H1 (cell line): ENCODE measurements around the gene TLL2. TPM values are rescaled to one million over a fixed set of nuclear protein-coding genes. Genes with fewer than 3 reads are reported as not detected.

Source experiments
- ASH2L ChIP-seq: fragments of 200-600, 300-600 bp; sonication (generic); IDR thresholded peaks from one replicate; pipeline ENCODE4 v1.7.1; 2017; ENCODE audit warnings: low read length
- RBBP5 ChIP-seq: IDR thresholded peaks from 2 replicates; pipeline ENCODE4 v1.7.1; 2012; ENCODE audit warnings: low read depth, mild to moderate bottlenecking, inconsistent platforms, low read length, moderate library complexity, borderline replicate concordance
- SIRT6 ChIP-seq: IDR thresholded peaks from one replicate; pipeline ENCODE4 v1.7.1; 2012; ENCODE audit warnings: low read length, inconsistent platforms
- TAF1 ChIP-seq: IDR thresholded peaks from 2 replicates; pipeline ENCODE4 v1.6.1; 2011; ENCODE audit warnings: mild to moderate bottlenecking, low read depth, low read length
- polyA plus RNA-seq, 7 experiments: library from polyadenylated mRNA; depleted of rRNA in 3 of 7; stranded (reverse) in 5 of 7; unstranded in 2 of 7; fragments of >200 nt in 5 of 7; fragments of 200-250 nt in 2 of 7; gene quantifications; 1 replicate in 5 of 7; 2 replicates in 1 of 7; 4 replicates in 1 of 7; pipeline versions ENCODE4 v1.2.1 to v1.2.3, GENCODE V29; 2011 to 2013; ENCODE audit warnings: missing spikeins in 2 of 7, mixed read lengths in 2 of 7
- total RNA-seq: library from RNA; stranded (reverse); fragmentation: NEBNext Ultra II Directional; extraction: Animal tissue kit (Norgen Biotek cat#: 25700); gene quantifications from 2 replicates; pipeline ENCODE4 v1.2.1, GENCODE V29; 2021
- TF ChIP-seq, protein P1 (sequence below): IDR thresholded peaks from 2 replicates; pipeline ENCODE4 v1.6.1; 2012; ENCODE audit warnings: inconsistent platforms

TLL2 gene
- total and polyA plus RNA-seq, 2 of the 8 experiments (the other 6 are each of a cell fraction or from before 2014, with no cell fraction given): 2.4 to 3.2 TPM

DNA sequence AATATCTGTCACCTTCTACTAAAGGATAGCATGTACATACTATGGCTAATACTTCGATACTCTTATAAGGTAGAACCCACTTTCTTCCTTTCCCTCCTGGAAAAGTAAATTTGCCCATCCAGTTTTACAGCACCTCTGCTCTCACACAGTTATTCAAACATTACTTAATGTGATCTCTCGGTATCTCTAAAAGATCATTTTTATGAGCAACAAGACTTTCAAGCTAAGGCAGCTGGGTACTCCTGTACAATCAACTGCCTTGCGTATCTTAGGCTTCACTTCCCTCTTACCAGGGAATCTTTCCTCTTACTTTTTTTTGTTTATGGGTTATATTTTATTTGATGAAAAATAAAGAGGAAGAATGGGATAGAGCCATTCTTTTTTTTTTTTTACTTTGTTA lies 26.5 kb upstream of the TLL2 start (continued):
- TF ChIP-seq, protein P1, sequence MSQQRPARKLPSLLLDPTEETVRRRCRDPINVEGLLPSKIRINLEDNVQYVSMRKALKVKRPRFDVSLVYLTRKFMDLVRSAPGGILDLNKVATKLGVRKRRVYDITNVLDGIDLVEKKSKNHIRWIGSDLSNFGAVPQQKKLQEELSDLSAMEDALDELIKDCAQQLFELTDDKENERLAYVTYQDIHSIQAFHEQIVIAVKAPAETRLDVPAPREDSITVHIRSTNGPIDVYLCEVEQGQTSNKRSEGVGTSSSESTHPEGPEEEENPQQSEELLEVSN: no peak
- TF ChIP-seq TAF1: no peak
- TF ChIP-seq ASH2L: no peak
- no peak for TF ChIP-seq SIRT6
- no peak for TF ChIP-seq RBBP5
